NCI-H345 treated with DMSO at 0.1 percent for 48 hours (cell line): ENCODE measurements around the gene POGLUT2.

ENCODE experiments used
- DNase-seq: peaks from one replicate; lab custom pipeline; 2025; ENCODE audit not compliant: unreplicated experiment; lab: John Stamatoyannopoulos, UW

POGLUT2 gene

GRCh38 chr13:102769679-102770078 lies 29.1 kb downstream of the POGLUT2 start:
- DNase-seq: no peak

GRCh38 chr13:102768909-102769308 lies 29.9 kb downstream of the POGLUT2 start:
- DNase-seq: no peak

- DNase-seq: no peak
Measured at GRCh38 chr13:102763741-102764140, 35.0 kb downstream of the POGLUT2 start.

- DNase-seq: no peak
Measured at GRCh38 chr13:102761071-102761470, 37.7 kb downstream of the POGLUT2 start.

GRCh38 chr13:102758842-102759241 lies 39.9 kb downstream of the POGLUT2 start:
- DNase-seq: no peak

- no peak for DNase-seq
Measured at GRCh38 chr13:102757006-102757405, 41.8 kb downstream of the POGLUT2 start.

GRCh38 chr13:102751886-102752285 lies 46.9 kb downstream of the POGLUT2 start:
- no peak for DNase-seq

- no peak for DNase-seq
Measured at GRCh38 chr13:102742506-102742905, 56.3 kb downstream of the POGLUT2 start.

- no peak for DNase-seq
Measured at GRCh38 chr13:102742101-102742500, 56.7 kb downstream of the POGLUT2 start.
